Measurements from ENCODE around the gene HTN3. TPM values are rescaled to one million over a fixed set of nuclear protein-coding genes. Genes with fewer than 3 reads are reported as not detected.
"Not testable (repeated sequence)": the region's sequence is repeated elsewhere in the genome, so short reads cannot be mapped to it uniquely, and the experiment has no call there.

Gene HTN3
- total RNA-seq, 4 donors from 2014 or later, result not detected

- no peak overlapping the region for H3K27ac ChIP-seq
- no peak overlapping the region for H3K4me3 ChIP-seq
- WGBS, result 69% methylated on average over 3 of the region's 3 CpGs
- H3K36me3 ChIP-seq, result no peaks in the 10 kb centered on the region
- H3K9me3 ChIP-seq, result no peaks in the 10 kb centered on the region
- TF ChIP-seq EP300 (IDR thresholded peaks at IDR 0.05), result no peak
- no peak for DNase-seq (ENCODE audit: low spot score in 2 of 2)
- no peaks in the 10 kb centered on the region for H3K4me1 ChIP-seq
- no peaks in the 10 kb centered on the region for H3K27me3 ChIP-seq
These were observed 28.8 kb upstream of the HTN3 start for GRCh38 chr4:69999420-69999819.

GRCh38 chr4:70000711-70001110 is 27.5 kb upstream of the HTN3 start:
- Histone ChIP-seq H3K27ac (no peak overlapping the region), H3K9me3 (no peaks in the 10 kb centered on the region), H3K4me3 (no peak overlapping the region), H3K36me3 (no peaks in the 10 kb centered on the region), H3K4me1 (no peaks in the 10 kb centered on the region), H3K27me3 (no peaks in the 10 kb centered on the region)
- no peak for TF ChIP-seq CTCF (IDR thresholded peaks at IDR 0.05)
- no peak for TF ChIP-seq POLR2A (IDR thresholded peaks at IDR 0.05)
- no peak for TF ChIP-seq EP300 (IDR thresholded peaks at IDR 0.05)
- no peak for TF ChIP-seq POLR2AphosphoS5 (IDR thresholded peaks at IDR 0.05)
- 83% methylated on average over 1 of the region's 1 CpG for WGBS
- DNase-seq (ENCODE audit: low spot score in 2 of 2), result no peak

- H3K27ac ChIP-seq, result no peak overlapping the region
- no peaks in the 10 kb centered on the region for H3K36me3 ChIP-seq
- H3K4me1 ChIP-seq, result no peaks in the 10 kb centered on the region
- H3K4me3 ChIP-seq, result no peak overlapping the region
- DNase-seq (ENCODE audit: low spot score in 2 of 2), result no peak
- H3K9me3 ChIP-seq, result no peaks in the 10 kb centered on the region
- H3K27me3 ChIP-seq, result no peaks in the 10 kb centered on the region
- TF ChIP-seq EP300 (IDR thresholded peaks at IDR 0.05) (no peak), POLR2A (IDR thresholded peaks at IDR 0.05) (no peak), POLR2AphosphoS5 (IDR thresholded peaks at IDR 0.05) (no peak), CTCF (IDR thresholded peaks at IDR 0.05) (no peak)
These were observed 25.8 kb upstream of the HTN3 start for GRCh38 chr4:70002507-70002906.

- DNase-seq (ENCODE audit: low spot score in 2 of 2), result no peak
- Histone ChIP-seq H3K36me3 (no peaks in the 10 kb centered on the region), H3K27ac (no peak overlapping the region), H3K4me1 (no peaks in the 10 kb centered on the region), H3K27me3 (no peaks in the 10 kb centered on the region), H3K9me3 (no peaks in the 10 kb centered on the region), H3K4me3 (no peak overlapping the region)
- 63% methylated on average over 3 of the region's 3 CpGs for WGBS
- TF ChIP-seq POLR2AphosphoS5 (IDR thresholded peaks at IDR 0.05) (no peak), CTCF (IDR thresholded peaks at IDR 0.05) (no peak), EP300 (IDR thresholded peaks at IDR 0.05) (no peak), POLR2A (IDR thresholded peaks at IDR 0.05) (no peak)
These were observed 19.5 kb upstream of the HTN3 start for GRCh38 chr4:70008771-70009170.

- H3K27ac ChIP-seq; H3K4me3 ChIP-seq; H3K27me3 ChIP-seq; H3K4me1 ChIP-seq; DNase-seq (ENCODE audit: low spot score in 2 of 2); H3K36me3 ChIP-seq; H3K9me3 ChIP-seq: not testable (repeated sequence)
- 73% methylated on average over 7 of the region's 10 CpGs for WGBS
These were observed 9.3 kb upstream of the HTN3 start for GRCh38 chr4:70019006-70019405.

GRCh38 chr4:70023218-70023617 is 5.0 kb upstream of the HTN3 start:
- H3K36me3 ChIP-seq, result no peaks in the 10 kb centered on the region
- H3K4me1 ChIP-seq, result no peaks in the 10 kb centered on the region
- H3K27me3 ChIP-seq, result no peaks in the 10 kb centered on the region
- WGBS, result 70% methylated on average over 2 of the region's 2 CpGs
- TF ChIP-seq POLR2AphosphoS5 (IDR thresholded peaks at IDR 0.05) (no peak), POLR2A (IDR thresholded peaks at IDR 0.05) (no peak), CTCF (IDR thresholded peaks at IDR 0.05) (no peak), EP300 (IDR thresholded peaks at IDR 0.05) (no peak)
- no peak overlapping the region for H3K4me3 ChIP-seq
- no peak overlapping the region for H3K27ac ChIP-seq
- DNase-seq (ENCODE audit: low spot score in 2 of 2), result no peak
- no peaks in the 10 kb centered on the region for H3K9me3 ChIP-seq

Measured in suprapubic skin (tissue), 4 donors.